KMS-11 (cell line): ENCODE results near the gene PAQR8.

Source experiments
- H2AFZ ChIP-seq: fragments of 200-600 bp; sonication (generic); 2 replicates; pipeline ENCODE4 v1.6.1; 2016; ENCODE audit warnings: antibody characterized with exemption, mixed run types, low read depth
- H3K27ac ChIP-seq: fragments of 200-600 bp; sonication (generic); 2 replicates; pipeline ENCODE4 v1.6.1; 2016; ENCODE audit warnings: mild to moderate bottlenecking, mixed run types
- H3K27me3 ChIP-seq: fragments of 200-600 bp; sonication (generic); 2 replicates; pipeline ENCODE4 v1.6.1; 2017; ENCODE audit warnings: mild to moderate bottlenecking, low read depth, mixed run types, moderate library complexity; ENCODE audit not compliant: insufficient read depth
- H3K36me3 ChIP-seq: fragments of 200-600 bp; sonication (generic); 2 replicates; pipeline ENCODE4 v1.6.1; 2017; ENCODE audit warnings: mild to moderate bottlenecking, mixed run types; ENCODE audit not compliant: insufficient read depth
- H3K4me1 ChIP-seq: fragments of 200-600 bp; sonication (generic); 2 replicates; pipeline ENCODE4 v1.6.1; 2016; ENCODE audit warnings: mild to moderate bottlenecking, low read depth, mixed run types; ENCODE audit not compliant: poor library complexity, severe bottlenecking
- H3K4me2 ChIP-seq: fragments of 200-600 bp; sonication (generic); 2 replicates; pipeline ENCODE4 v1.7.0; 2016; ENCODE audit warnings: mild to moderate bottlenecking, mixed run types
- H3K4me3 ChIP-seq: fragments of 200-600 bp; sonication (generic); IDR thresholded peaks from 2 replicates; pipeline ENCODE4 v1.6.1; 2017; ENCODE audit warnings: low read depth, low read length, mixed read lengths; ENCODE audit not compliant: insufficient read depth
- H3K79me2 ChIP-seq: fragments of 200-600 bp; sonication (generic); 2 replicates; pipeline ENCODE4 v1.6.1; 2016; ENCODE audit warnings: low read depth, mixed run types; ENCODE audit not compliant: insufficient read depth
- H3K9ac ChIP-seq: fragments of 200-600 bp; sonication (generic); 2 replicates; pipeline ENCODE4 v1.6.1; 2016; ENCODE audit warnings: mild to moderate bottlenecking, mixed run types
- H4K20me1 ChIP-seq: fragments of 200-600 bp; sonication (generic); 2 replicates; pipeline ENCODE4 v1.6.1; 2016; ENCODE audit warnings: mild to moderate bottlenecking, mixed run types; ENCODE audit not compliant: insufficient read depth
- TF ChIP-seq, protein P1 (sequence below): fragments of 200-600 bp; sonication (generic); conservative IDR thresholded peaks from 2 replicates; pipeline ENCODE4 v1.6.1; 2017; ENCODE audit warnings: low read depth, mild to moderate bottlenecking, antibody characterized with exemption, low read length, moderate library complexity, mixed read lengths

PAQR8 gene

DNA sequence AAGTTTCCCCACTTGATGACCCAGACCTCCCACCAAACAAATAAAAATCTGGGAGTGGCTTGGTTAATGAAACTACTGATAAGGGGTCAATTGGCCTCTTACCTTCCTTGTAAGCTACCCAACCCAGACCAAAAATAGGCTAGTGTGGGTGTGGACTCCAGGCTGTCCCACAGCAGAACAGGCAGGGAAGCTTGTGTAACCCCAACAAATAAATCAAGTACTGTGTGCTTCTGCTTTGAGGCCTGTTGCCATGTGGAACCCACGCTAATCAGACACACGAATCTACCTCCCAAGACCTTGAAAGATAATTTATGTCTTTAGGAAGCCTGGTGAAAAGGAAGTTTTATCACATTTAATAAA lies 33.7 kb upstream of the PAQR8 start:
- no peak overlapping the region for H3K4me2 ChIP-seq
- H4K20me1 ChIP-seq, result no peaks in the 10 kb centered on the region
- TF ChIP-seq, protein P1, sequence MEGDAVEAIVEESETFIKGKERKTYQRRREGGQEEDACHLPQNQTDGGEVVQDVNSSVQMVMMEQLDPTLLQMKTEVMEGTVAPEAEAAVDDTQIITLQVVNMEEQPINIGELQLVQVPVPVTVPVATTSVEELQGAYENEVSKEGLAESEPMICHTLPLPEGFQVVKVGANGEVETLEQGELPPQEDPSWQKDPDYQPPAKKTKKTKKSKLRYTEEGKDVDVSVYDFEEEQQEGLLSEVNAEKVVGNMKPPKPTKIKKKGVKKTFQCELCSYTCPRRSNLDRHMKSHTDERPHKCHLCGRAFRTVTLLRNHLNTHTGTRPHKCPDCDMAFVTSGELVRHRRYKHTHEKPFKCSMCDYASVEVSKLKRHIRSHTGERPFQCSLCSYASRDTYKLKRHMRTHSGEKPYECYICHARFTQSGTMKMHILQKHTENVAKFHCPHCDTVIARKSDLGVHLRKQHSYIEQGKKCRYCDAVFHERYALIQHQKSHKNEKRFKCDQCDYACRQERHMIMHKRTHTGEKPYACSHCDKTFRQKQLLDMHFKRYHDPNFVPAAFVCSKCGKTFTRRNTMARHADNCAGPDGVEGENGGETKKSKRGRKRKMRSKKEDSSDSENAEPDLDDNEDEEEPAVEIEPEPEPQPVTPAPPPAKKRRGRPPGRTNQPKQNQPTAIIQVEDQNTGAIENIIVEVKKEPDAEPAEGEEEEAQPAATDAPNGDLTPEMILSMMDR, result no peak
- H3K9ac ChIP-seq, result no peak overlapping the region
- H3K4me3 ChIP-seq, result no peak overlapping the region
- H3K4me1 ChIP-seq, result peaks cover 19% of the 10 kb centered on the region
- H3K27ac ChIP-seq, result no peak overlapping the region
- H3K36me3 ChIP-seq, result no peaks in the 10 kb centered on the region
- H3K79me2 ChIP-seq, result no peaks in the 10 kb centered on the region
- H3K27me3 ChIP-seq, result no peaks in the 10 kb centered on the region
- no peak overlapping the region for H2AFZ ChIP-seq

DNA sequence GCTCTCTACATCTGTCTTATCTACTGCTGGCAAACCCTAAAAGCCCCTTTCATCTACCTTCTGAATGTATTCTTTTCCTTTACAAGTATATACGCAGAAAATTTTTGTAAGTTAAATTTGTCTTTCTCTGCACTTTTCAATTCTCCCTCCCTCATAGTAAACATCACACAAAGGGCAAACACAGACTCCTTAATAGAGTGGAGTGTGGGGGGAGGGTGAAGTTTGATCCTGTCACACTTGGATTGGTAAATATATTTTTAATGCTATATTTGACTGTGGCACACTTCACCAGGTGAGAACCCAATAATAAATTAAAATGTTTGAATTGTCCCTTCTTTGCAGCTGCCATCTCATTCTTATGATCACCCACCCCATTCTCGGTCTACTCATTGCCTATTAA lies 33.2 kb upstream of the PAQR8 start:
- no peak overlapping the region for H2AFZ ChIP-seq
- H3K4me1 ChIP-seq, result peaks cover 23% of the 10 kb centered on the region
- no peaks in the 10 kb centered on the region for H3K27me3 ChIP-seq
- H3K36me3 ChIP-seq, result no peaks in the 10 kb centered on the region
- H3K27ac ChIP-seq, result no peak overlapping the region
- H3K4me3 ChIP-seq, result no peak overlapping the region
- no peaks in the 10 kb centered on the region for H4K20me1 ChIP-seq
- no peak overlapping the region for H3K4me2 ChIP-seq
- TF ChIP-seq, protein P1, result no peak
- H3K9ac ChIP-seq, result no peak overlapping the region
- H3K79me2 ChIP-seq, result no peaks in the 10 kb centered on the region

- H3K4me1 ChIP-seq, result peaks cover 35% of the 10 kb centered on the region
- H3K4me2 ChIP-seq, result no peak overlapping the region
Measured at GRCh38 chr6:52330470-52330869, 31.5 kb upstream of the PAQR8 start.

GRCh38 chr6:52331793-52332457 lies 30.0 kb upstream of the PAQR8 start:
- Histone ChIP-seq H3K4me1 (peaks cover 48% of the 10 kb centered on the region), H3K27me3 (no peaks in the 10 kb centered on the region), H3K4me2 (peak overlapping the region; percentile 31; the same call in 1 of the 2 replicates), H3K4me3 (no peak overlapping the region), H4K20me1 (no peaks in the 10 kb centered on the region), H3K27ac (peak overlapping the region; percentile 46; the same call in 1 of the 2 replicates), H3K9ac (no peak overlapping the region), H2AFZ (peak overlapping the region; percentile 39; the same call in 1 of the 2 replicates), H3K36me3 (no peaks in the 10 kb centered on the region), H3K79me2 (no peaks in the 10 kb centered on the region)
- TF ChIP-seq, protein P1, result no peak

More at GRCh38 chr6:52330470-52330869, 31.5 kb upstream of the PAQR8 start:
- Histone ChIP-seq H3K27ac (no peak overlapping the region), H2AFZ (no peak overlapping the region), H3K36me3 (no peaks in the 10 kb centered on the region), H3K4me3 (no peak overlapping the region), H3K79me2 (no peaks in the 10 kb centered on the region), H3K27me3 (no peaks in the 10 kb centered on the region), H3K9ac (no peak overlapping the region), H4K20me1 (no peaks in the 10 kb centered on the region)
- TF ChIP-seq, protein P1, result no peak
